ENCODE data around the gene SBK3.

Gene SBK3

GRCh38 chr19:55585658-55586339, 40.5 kb upstream of the SBK3 start (continued):
- TF ChIP-seq ZNF366 (tag by site-specific recombination; conservative IDR thresholded peaks at IDR 0.05): peak; percentile 23; the same call in 1 of the 2 replicates
- TF ChIP-seq ZNF169 (tag by site-specific recombination; IDR thresholded peaks at IDR 0.05): no peak
- TF ChIP-seq ZIC2 (tag by site-specific recombination; IDR thresholded peaks at IDR 0.05): peak; percentile 58
- no peak; the same call in 1 of the 2 replicates for TF ChIP-seq ZNF266 (tag by site-specific recombination; IDR thresholded peaks at IDR 0.05; ENCODE audit: low read depth)
- peak; percentile 57 for TF ChIP-seq KLF10 (tag by site-specific recombination; IDR thresholded peaks at IDR 0.05)
- no peak for TF ChIP-seq ZNF510 (tag by site-specific recombination; IDR thresholded peaks at IDR 0.05; ENCODE audit: insufficient replicate concordance)
- peak; percentile 66 for TF ChIP-seq ZNF398 (tag by site-specific recombination; IDR thresholded peaks at IDR 0.05)
- TF ChIP-seq ZNF202 (tag by site-specific recombination; IDR thresholded peaks at IDR 0.05; ENCODE audit: borderline replicate concordance): no peak
- no peak for TF ChIP-seq OVOL3 (tag by site-specific recombination; IDR thresholded peaks at IDR 0.05)
- no peak for TF ChIP-seq ZNF747 (tag by site-specific recombination; IDR thresholded peaks at IDR 0.05)
- no peak for TF ChIP-seq MYNN (tag by site-specific recombination; IDR thresholded peaks at IDR 0.05; ENCODE audit: borderline replicate concordance)
- no peak for TF ChIP-seq ZNF2 (tag by site-specific recombination; IDR thresholded peaks at IDR 0.05)
- peak; percentile 32 for TF ChIP-seq ZBTB11 (tag by site-specific recombination; conservative IDR thresholded peaks at IDR 0.05; ENCODE audit: low read depth)
- TF ChIP-seq SCRT2 (tag by site-specific recombination; IDR thresholded peaks at IDR 0.05): no peak
- TF ChIP-seq ZNF114 (tag by site-specific recombination; IDR thresholded peaks at IDR 0.05): no peak
- peak; percentile 26; the same call in 1 of the 2 replicates for TF ChIP-seq KLF17 (tag by site-specific recombination; IDR thresholded peaks at IDR 0.05)
- TF ChIP-seq KLF9 (tag by site-specific recombination; IDR thresholded peaks at IDR 0.05; ENCODE audit: low read depth): peak; percentile 62
- TF ChIP-seq HOXC10 (CRISPR knock-in tag; IDR thresholded peaks at IDR 0.05): no peak
- 0 out of 2 replicates have a peak, but pooled peaks have one; percentile 16 for TF ChIP-seq ZNF843 (tag by site-specific recombination; IDR thresholded peaks at IDR 0.05)
- no peak for TF ChIP-seq ZNF324 (tag by site-specific recombination; IDR thresholded peaks at IDR 0.05)
- no peak for TF ChIP-seq BCL11A (tag by site-specific recombination; IDR thresholded peaks at IDR 0.05; ENCODE audit: low read depth)
- TF ChIP-seq ZNF362 (tag by site-specific recombination; IDR thresholded peaks at IDR 0.05): no peak
- peak; percentile 24; the same call in 1 of the 2 replicates for TF ChIP-seq ZBTB48 (tag by site-specific recombination; IDR thresholded peaks at IDR 0.05)
- no peak for TF ChIP-seq TCF7L2 (IDR thresholded peaks at IDR 0.05; ENCODE audit: borderline replicate concordance, low read depth, low read length)
